GM12864 (cell line): ENCODE data around the gene GNAI2.
A peak's percentile ranks its signal among the peaks of the same experiment; 100 is the strongest.
"Not testable (repeated sequence)": the region's sequence is repeated elsewhere in the genome, so short reads cannot be mapped to it uniquely, and the experiment has no call there.

Experiments used
- DNase-seq: peaks from one replicate; pipeline ENCODE4 v3.0.0-alpha.2; 2011; ENCODE audit warnings: low read depth
- H3K4me3 ChIP-seq: 2 replicates; pipeline ENCODE4 v1.5.1; 2011; ENCODE audit warnings: mild to moderate bottlenecking, low read depth, low read length, control low read depth
- TF ChIP-seq, protein P1 (sequence below): IDR thresholded peaks from 2 replicates; pipeline ENCODE4 v1.5.1; 2011; ENCODE audit warnings: low read depth, mild to moderate bottlenecking, moderate library complexity, low read length, control low read depth, inconsistent platforms; ENCODE audit errors: missing control alignments

Gene GNAI2

DNA sequence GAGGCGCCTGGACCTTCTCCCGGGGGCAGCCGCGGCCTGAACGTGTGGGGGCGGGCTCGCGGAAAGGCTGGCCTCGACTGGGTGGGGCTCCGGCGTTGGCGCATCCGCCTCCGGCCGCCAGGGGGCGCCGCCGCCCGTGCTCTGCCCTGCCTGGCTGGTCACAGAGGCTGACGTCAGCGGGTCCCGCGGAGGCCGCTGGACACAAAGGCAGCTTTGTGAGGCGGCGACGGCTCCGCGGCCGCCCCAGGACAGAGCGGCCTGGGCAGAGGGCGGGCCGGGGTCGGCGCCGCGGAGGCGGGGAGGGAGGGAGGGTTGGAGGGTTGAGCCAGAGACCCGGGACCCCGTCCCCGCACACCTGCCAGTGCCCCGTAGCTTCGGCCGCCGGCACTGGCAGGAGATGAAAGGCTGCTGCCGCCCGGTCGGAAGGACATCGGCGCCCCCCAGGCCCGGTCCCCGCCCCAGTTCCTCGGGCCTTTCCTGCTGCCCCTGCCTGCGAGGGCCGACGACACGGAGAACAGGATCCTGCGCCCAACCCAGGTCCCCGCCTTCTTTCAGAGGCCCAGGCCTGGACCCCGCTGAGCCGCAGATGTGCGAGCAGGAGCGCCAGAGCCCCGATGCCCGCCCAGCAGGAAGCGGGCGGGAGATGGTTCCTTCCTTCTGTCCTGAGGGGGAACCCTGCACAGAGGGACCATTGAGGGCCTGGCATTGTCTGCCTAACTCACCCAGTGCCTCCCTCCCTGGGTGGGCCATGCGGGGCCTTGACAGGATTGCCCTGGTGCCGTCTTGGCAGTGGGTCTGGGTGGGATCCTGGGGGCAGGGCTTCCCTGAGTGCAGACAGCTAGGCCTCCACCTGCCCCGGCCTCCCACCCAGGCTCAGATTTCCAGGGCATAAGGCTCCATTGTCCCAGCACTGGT, 24.3 kb downstream of the GNAI2 start:
- no peak for DNase-seq
- TF ChIP-seq, protein P1, sequence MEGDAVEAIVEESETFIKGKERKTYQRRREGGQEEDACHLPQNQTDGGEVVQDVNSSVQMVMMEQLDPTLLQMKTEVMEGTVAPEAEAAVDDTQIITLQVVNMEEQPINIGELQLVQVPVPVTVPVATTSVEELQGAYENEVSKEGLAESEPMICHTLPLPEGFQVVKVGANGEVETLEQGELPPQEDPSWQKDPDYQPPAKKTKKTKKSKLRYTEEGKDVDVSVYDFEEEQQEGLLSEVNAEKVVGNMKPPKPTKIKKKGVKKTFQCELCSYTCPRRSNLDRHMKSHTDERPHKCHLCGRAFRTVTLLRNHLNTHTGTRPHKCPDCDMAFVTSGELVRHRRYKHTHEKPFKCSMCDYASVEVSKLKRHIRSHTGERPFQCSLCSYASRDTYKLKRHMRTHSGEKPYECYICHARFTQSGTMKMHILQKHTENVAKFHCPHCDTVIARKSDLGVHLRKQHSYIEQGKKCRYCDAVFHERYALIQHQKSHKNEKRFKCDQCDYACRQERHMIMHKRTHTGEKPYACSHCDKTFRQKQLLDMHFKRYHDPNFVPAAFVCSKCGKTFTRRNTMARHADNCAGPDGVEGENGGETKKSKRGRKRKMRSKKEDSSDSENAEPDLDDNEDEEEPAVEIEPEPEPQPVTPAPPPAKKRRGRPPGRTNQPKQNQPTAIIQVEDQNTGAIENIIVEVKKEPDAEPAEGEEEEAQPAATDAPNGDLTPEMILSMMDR: peak; percentile 92
- H3K4me3 ChIP-seq: peak overlapping the region; percentile 56

DNA sequence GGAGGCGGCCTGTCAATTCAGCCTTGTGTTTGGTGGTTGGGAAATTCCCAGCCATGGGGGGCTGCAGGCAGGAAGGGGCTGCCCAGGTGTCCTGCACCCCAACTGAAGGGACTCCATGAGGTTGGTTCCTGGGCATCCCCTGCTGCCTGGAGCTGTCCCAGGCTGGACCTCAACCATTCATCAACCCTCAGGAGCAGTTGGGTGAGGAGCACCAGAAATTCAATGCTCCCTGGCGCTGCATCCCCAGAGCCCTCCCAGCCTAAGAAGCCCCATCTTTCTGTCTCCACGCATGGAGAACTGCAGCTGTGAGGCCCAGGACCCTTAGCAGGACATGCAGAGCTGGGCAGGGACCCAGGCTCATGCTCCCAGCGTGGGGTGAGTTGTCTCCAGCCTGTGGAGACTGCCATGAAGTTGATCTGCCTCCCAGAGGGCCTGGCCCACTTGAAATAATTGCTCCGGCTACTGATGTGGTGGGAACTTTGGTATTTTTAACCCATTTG, 25.0 kb downstream of the GNAI2 start:
- H3K4me3 ChIP-seq: no peak overlapping the region
- no peak for DNase-seq
- TF ChIP-seq, protein P1: no peak

DNA sequence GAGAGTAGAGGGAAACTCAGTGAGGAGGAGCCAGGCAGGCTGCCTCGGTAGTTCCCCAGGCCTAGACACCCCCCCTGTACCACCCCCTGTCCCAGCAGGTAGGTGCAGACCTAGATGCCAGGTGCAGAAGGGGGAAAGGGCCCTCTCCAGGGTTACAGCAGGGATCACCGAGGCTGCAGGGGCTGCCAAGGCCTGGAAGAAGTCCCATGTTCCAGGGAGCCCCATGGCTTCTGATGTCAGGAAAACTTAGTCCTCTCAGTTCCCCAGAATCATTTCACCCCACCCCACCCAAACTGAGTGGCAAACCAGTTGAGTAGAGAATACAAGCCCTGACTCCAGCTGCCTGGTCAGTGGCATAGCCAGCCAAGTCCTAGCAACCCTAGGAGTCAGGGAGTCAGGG, 25.5 kb downstream of the GNAI2 start:
- H3K4me3 ChIP-seq: no peak overlapping the region
- TF ChIP-seq, protein P1: no peak
- DNase-seq: no peak

DNA sequence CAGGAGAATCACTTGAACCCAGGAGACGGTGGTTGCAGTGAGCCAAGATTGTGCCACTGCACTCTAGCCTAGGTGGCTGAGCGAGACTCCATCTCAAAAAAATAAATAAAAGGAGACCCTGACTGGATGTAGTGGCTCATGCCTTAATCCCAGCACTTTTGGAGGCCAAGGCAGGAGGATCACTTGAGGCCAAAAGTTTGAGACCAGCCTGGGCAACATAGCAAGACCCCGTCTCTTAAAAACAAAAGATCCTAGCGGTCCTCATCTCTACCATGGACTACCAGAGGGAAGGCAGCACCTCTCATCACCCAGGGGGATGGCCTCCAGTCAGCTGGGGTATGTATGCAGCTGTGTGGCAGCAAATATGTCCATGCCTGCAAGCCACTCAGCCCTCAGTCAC, 26.2 kb downstream of the GNAI2 start:
- not testable (repeated sequence) for DNase-seq, H3K4me3 ChIP-seq

DNA sequence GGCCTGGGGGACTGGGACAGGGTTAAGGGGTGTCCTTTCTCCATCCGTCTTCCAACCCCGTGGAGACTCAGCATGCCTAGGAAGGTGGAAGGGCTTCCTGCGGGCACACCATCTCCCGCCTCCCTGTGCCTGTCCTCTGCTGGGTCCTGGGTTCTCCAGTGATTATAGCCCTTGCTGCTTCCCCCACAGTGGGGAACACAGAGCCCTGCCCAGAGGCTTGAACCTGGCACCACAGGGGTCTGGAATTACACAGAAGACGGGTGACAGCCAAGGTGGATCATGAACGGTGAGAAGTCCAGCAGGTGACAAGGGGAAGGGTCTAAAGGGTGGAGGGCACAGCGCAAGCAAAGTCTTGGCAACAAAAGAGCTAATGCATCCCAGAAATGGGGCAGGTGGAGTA, 26.8 kb downstream of the GNAI2 start:
- no peak overlapping the region for H3K4me3 ChIP-seq
- TF ChIP-seq, protein P1: no peak
- no peak for DNase-seq

DNA sequence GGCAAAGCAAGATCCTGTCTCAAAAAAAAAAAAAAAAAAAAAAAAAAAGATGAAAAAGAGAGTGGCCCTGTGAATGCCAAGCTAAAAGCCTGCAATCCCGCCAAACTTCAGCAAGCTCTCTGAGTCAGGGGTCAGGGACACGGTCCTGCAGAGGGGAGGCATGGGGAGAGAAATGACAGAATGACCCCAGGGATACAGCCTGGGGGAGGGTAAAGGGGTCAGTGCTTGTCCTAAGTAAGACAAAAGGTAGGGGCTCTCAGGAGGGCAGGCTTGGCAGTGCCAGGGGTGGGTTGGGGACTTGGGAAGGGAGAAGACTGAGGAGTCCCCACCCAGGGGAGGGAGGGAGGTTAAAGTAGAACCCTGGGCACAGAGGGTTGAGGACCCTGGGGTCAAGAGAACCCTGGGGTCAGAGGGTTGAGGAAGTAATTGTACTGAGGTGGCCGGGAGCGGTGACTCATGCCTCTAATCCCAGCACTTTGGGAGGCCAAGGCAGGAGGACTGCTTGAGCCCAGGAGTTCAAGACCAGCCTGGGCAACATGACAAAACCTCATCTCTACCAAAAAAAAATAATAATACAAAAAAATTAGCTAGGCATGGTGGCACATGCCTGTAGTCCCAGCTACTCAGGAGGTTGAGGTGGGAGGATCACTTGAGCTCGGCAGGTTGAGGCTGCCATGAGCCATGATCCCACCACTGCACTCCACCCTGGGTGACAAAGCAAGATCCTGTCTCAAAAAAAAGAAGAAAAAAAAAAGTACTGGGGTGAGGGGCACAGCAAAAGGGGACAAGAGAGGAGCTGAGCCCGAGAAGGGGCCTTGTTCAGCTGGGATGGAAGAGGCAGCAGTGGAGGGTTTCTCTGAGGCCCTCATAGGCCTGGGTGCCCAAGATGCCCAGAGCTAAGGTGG, 27.7 kb downstream of the GNAI2 start:
- DNase-seq: no peak
- TF ChIP-seq, protein P1: no peak
- H3K4me3 ChIP-seq: no peak overlapping the region

DNA sequence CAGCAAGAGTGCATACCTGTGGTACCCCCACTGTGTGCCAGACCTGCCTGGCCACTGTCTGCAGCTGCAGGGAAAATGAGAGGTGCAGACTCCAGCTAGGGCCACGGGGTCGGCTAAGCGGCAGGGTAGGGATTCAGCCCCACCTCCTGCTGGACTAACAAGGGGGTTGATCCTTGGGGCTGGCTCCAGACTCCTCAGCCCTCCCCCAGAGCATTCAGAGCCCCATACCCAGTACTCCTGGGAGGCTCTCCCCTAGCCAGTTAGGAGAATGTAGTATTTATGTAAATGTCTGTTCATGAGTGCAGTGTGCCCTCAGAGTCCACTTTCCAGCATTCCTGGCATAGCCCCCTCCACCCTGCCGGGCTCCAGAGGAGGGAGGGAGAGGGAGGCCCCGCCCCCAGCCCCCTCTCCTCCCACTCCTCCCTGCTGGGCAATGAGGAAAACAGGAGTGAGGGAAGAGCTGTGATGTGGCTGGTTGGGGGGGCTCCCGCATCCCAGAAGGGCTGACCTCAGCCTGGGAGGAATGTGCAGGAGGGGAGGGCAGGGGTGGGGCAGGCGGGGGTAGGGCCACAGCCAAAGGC, 28.5 kb downstream of the GNAI2 start:
- TF ChIP-seq, protein P1: no peak
- no peak overlapping the region for H3K4me3 ChIP-seq
- no peak for DNase-seq
